CD14-positive monocyte (primary cell): ENCODE data around the gene CD36. TPM values are rescaled to one million over a fixed set of nuclear protein-coding genes. Genes with fewer than 3 reads are reported as not detected.

Experiments used
- DNase-seq, 3 donors: peaks; one replicate each; pipeline ENCODE4 v3.0.0-alpha.2; 2011 to 2022
- H2AFZ ChIP-seq: 2 replicates; pipeline ENCODE4 v1.6.0; 2012; ENCODE audit warnings: mild to moderate bottlenecking, low read depth, low read length, inconsistent platforms; ENCODE audit not compliant: insufficient read depth, poor library complexity, severe bottlenecking
- H3K27ac ChIP-seq, 2 donors: 1 replicate in 1 of 2; 2 replicates in 1 of 2; pipeline ENCODE4 v1.5.1; 2012 to 2013; ENCODE audit warnings: low read length in 2 of 2, control low read depth in 1 of 2, inconsistent platforms in 1 of 2, low read depth in 1 of 2, mild to moderate bottlenecking in 1 of 2
- H3K27me3 ChIP-seq, 2 donors: one replicate each; pipeline versions ENCODE4 v1.6.0 to v1.6.1; 2011 to 2013; ENCODE audit warnings: low read length in 2 of 2; ENCODE audit not compliant: control insufficient read depth in 2 of 2, insufficient read depth in 2 of 2
- H3K36me3 ChIP-seq, 2 donors: replicated peaks in 1 of 2; 1 replicate in 1 of 2; 2 replicates in 1 of 2; pipeline versions ENCODE4 v1.5.1 to v1.6.1; 2012 to 2013; ENCODE audit warnings: low read length in 2 of 2, control low read depth in 1 of 2, inconsistent platforms in 1 of 2, mild to moderate bottlenecking in 1 of 2; ENCODE audit not compliant: insufficient read depth in 2 of 2, control insufficient read depth in 1 of 2
- H3K4me1 ChIP-seq, 2 donors: 1 replicate in 1 of 2; 2 replicates in 1 of 2; pipeline versions ENCODE4 v1.5.1 to v1.6.1; 2012 to 2013; ENCODE audit warnings: low read length in 2 of 2, control low read depth in 1 of 2, inconsistent platforms in 1 of 2, mild to moderate bottlenecking in 1 of 2, moderate library complexity in 1 of 2; ENCODE audit not compliant: insufficient read depth in 2 of 2, control insufficient read depth in 1 of 2
- H3K4me2 ChIP-seq: replicated peaks from 2 replicates; pipeline ENCODE3; 2012; ENCODE audit warnings: low read length, moderate library complexity, mild to moderate bottlenecking; ENCODE audit not compliant: poor library complexity, severe bottlenecking; ENCODE audit errors: extremely low read depth
- H3K4me3 ChIP-seq, 3 experiments: fragments of 200-600 bp in 1 of 3; sonication (generic) in 1 of 3; replicated peaks in 1 of 3; 1 replicate in 2 of 3; 2 replicates in 1 of 3; pipeline ENCODE4 v1.5.1; 2011 to 2013; ENCODE audit warnings: low read length in 3 of 3, mild to moderate bottlenecking in 3 of 3, control low read depth in 2 of 3, low read depth in 2 of 3, inconsistent platforms in 1 of 3, moderate library complexity in 1 of 3
- H3K79me2 ChIP-seq: 2 replicates; pipeline ENCODE4 v1.6.0; 2012; ENCODE audit warnings: mild to moderate bottlenecking, control low read depth, inconsistent platforms, low read length, moderate library complexity; ENCODE audit not compliant: insufficient read depth
- H3K9ac ChIP-seq: 2 replicates; pipeline ENCODE4 v1.6.0; 2017; ENCODE audit warnings: low read length, mild to moderate bottlenecking; ENCODE audit not compliant: insufficient read depth, poor library complexity, severe bottlenecking
- H3K9me3 ChIP-seq, 2 donors: replicated peaks in 1 of 2; 1 replicate in 1 of 2; 2 replicates in 1 of 2; pipeline versions ENCODE4 v1.5.1 to v1.6.1; 2012 to 2013; ENCODE audit warnings: low read length in 2 of 2, control low read depth in 1 of 2; ENCODE audit not compliant: control insufficient read depth in 1 of 2, insufficient read depth in 1 of 2
- H4K20me1 ChIP-seq: 2 replicates; pipeline ENCODE4 v1.6.0; 2012; ENCODE audit warnings: mild to moderate bottlenecking, low read length, control low read depth, moderate library complexity; ENCODE audit not compliant: insufficient read depth
- H3K27ac Mint-ChIP-seq, 7 donors: one replicate each; pipeline ENCODE4 v1.8.0; 2020; ENCODE audit warnings: mild to moderate bottlenecking in 7 of 7, mixed read lengths in 7 of 7, moderate library complexity in 6 of 7, inconsistent platforms in 2 of 7
- H3K27me3 Mint-ChIP-seq, 3 donors: one replicate each; pipeline ENCODE4 v1.8.0; 2021 to 2022; ENCODE audit warnings: low read depth in 3 of 3, mild to moderate bottlenecking in 3 of 3, mixed read lengths in 3 of 3, moderate library complexity in 3 of 3, inconsistent platforms in 1 of 3
- H3K36me3 Mint-ChIP-seq, 2 donors: one replicate each; pipeline ENCODE4 v1.8.0; 2020; ENCODE audit warnings: mixed read lengths in 2 of 2, inconsistent platforms in 1 of 2, mild to moderate bottlenecking in 1 of 2
- H3K4me1 Mint-ChIP-seq: one replicate; pipeline ENCODE4 v1.8.0; 2020; ENCODE audit warnings: mild to moderate bottlenecking, mixed read lengths
- H3K4me3 Mint-ChIP-seq, 2 donors: one replicate each; pipeline ENCODE4 v1.8.0; 2020; ENCODE audit warnings: mild to moderate bottlenecking in 2 of 2, mixed read lengths in 2 of 2, moderate library complexity in 1 of 2
- H3K9me3 Mint-ChIP-seq, 7 donors: one replicate each; pipeline ENCODE4 v1.8.0; 2020 to 2022; ENCODE audit warnings: mixed read lengths in 7 of 7, mild to moderate bottlenecking in 6 of 7, moderate library complexity in 6 of 7, inconsistent platforms in 2 of 7
- WGBS: methylation state at CpG from one replicate; pipeline ENCODE4 v1.1.5; 2013; ENCODE audit warnings: missing lambda C conversion rate; ENCODE audit not compliant: insufficient coverage; 5-methylcytosine and 5-hydroxymethylcytosine counted together
- intact Hi-C, 2 donors: fragments of 100-400 bp; cut with micrococcal nuclease; formaldehyde crosslinking; loops; one replicate each; pipeline versions ENCODE4 v1.15.0 to v1.15.1; 2023
- polyA plus RNA-seq, 3 donors: library from polyadenylated mRNA; depleted of rRNA in 1 of 3; unstranded in 2 of 3; stranded (reverse) in 1 of 3; fragments of 300-500 nt in 2 of 3; fragments of >200 nt in 1 of 3; fragmentation: Illumina TruSeq in 2 of 3; gene quantifications; 1 replicate in 2 of 3; 2 replicates in 1 of 3; pipeline ENCODE4 v1.2.3, GENCODE V29; 2012 to 2021
- TF ChIP-seq, protein P1 (sequence below): fragments of 200-600 bp; IDR thresholded peaks from one replicate; pipeline ENCODE4 v1.8.0; 2022; ENCODE audit warnings: antibody characterized with exemption, mild to moderate bottlenecking

CD36 gene
- polyA plus RNA-seq, 3 donors = 735 to 1,210 (median 1,135) TPM

DNA sequence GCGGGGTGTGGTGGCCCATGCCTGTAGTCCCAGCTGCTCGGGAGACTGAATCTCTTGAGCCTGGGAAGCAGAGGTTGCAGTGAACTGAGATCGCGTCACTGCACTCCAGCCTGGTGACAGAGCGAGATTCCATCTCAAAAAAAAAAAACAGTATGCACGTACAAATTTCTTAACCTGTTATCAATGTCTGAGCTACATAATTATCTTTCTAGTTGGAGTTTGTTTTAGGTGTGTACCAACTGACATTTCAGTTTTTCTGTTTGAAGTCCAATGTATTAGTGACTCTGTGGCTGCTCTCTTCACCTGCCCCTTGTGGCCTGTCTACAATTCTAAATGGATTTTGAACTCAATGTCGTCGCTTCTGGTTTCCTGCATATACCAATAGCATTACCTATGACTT is 40.3 kb downstream of the CD36 start:
- H3K4me1 Mint-ChIP-seq = peaks cover 21% of the 10 kb centered on the region
- H3K27me3 ChIP-seq = no peaks in the 10 kb centered on the region
- no peaks in the 10 kb centered on the region for H3K9me3 ChIP-seq
- no peak overlapping the region for H3K4me3 Mint-ChIP-seq
- H4K20me1 ChIP-seq = peaks cover 75% of the 10 kb centered on the region
- no peaks in the 10 kb centered on the region for H3K79me2 ChIP-seq
- H3K36me3 Mint-ChIP-seq = peaks cover 49% of the 10 kb centered on the region in 2 donors
- no peak overlapping the region for H3K27ac ChIP-seq
- TF ChIP-seq, protein P1, sequence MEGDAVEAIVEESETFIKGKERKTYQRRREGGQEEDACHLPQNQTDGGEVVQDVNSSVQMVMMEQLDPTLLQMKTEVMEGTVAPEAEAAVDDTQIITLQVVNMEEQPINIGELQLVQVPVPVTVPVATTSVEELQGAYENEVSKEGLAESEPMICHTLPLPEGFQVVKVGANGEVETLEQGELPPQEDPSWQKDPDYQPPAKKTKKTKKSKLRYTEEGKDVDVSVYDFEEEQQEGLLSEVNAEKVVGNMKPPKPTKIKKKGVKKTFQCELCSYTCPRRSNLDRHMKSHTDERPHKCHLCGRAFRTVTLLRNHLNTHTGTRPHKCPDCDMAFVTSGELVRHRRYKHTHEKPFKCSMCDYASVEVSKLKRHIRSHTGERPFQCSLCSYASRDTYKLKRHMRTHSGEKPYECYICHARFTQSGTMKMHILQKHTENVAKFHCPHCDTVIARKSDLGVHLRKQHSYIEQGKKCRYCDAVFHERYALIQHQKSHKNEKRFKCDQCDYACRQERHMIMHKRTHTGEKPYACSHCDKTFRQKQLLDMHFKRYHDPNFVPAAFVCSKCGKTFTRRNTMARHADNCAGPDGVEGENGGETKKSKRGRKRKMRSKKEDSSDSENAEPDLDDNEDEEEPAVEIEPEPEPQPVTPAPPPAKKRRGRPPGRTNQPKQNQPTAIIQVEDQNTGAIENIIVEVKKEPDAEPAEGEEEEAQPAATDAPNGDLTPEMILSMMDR = no peak
- no peak for DNase-seq
- peaks cover 5 to 10% of the 10 kb centered on the region in 2 donors for H3K4me1 ChIP-seq
- no peaks in the 10 kb centered on the region for H3K27me3 Mint-ChIP-seq
- H3K36me3 ChIP-seq = peaks cover 52 to 53% of the 10 kb centered on the region in 2 donors
- no CpG with 5 or more reads among the region's 8 CpGs for WGBS
- H3K9ac ChIP-seq = no peak overlapping the region
- no peak overlapping the region for H3K4me2 ChIP-seq
- intact Hi-C loops = no loop called here
- H3K9me3 Mint-ChIP-seq = no peaks in the 10 kb centered on the region
- no peak overlapping the region for H2AFZ ChIP-seq
- peak overlapping the region in 4 of 7 donors; percentile 57 to 71 (median 61) for H3K27ac Mint-ChIP-seq
- H3K4me3 ChIP-seq = no peak overlapping the region

DNA sequence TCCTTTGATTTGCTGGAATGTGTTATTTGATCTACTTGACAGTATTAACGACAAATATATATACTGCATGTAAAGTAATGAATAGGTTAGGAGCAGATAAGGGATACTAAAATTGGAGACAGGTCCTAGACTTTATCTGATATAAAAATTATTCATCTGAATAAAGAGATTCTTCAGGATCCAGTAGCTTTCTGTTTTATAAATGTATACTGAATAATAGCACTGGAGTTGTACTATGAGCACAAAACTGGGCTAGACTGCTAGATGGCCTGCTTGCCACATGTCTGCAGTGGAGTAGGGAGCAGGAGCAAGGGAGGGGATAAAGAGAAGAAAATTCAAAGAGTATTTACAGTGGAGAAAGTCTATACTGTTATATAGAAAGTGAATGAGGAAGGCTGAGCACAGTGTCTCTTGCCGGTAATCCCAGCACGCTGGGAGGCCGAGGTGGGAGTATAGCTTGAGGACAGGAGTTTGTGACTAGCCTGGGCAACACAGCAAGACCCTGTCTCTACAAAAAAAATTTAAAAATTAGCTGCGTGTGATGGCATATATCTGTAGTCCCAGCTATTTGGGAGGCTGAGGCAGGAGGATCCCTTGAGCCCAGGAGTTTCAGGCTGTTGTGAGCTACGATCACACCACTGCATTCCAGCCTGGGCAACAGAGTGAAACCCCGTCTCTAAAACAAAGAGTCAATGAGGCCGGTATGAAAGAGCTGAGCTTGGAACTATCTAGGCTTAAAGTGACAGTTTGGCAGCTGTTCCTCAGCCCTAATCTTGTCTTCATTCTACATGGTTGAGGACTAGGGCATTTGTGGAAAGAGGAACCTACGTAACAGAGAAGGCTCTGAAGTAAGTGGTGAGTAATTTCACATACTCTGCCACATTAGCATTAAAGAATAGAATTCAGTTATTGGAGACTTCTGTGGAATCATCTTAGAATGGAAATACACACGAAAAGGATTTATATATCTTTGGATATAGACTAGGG is 41.8 kb downstream of the CD36 start:
- Mint-ChIP-seq H3K27me3 (no peaks in the 10 kb centered on the region), H3K9me3 (peaks cover 0 to 5% (median 0%) of the 10 kb centered on the region in 7 donors), H3K36me3 (peaks cover 37 to 38% of the 10 kb centered on the region in 2 donors), H3K27ac (peak overlapping the region; percentile 73 to 94 (median 90)), H3K4me3 (no peak overlapping the region), H3K4me1 (peaks cover 21% of the 10 kb centered on the region)
- 85% methylated on average over 6 of the region's 10 CpGs for WGBS
- Histone ChIP-seq H2AFZ (no peak overlapping the region), H4K20me1 (peaks cover 60% of the 10 kb centered on the region), H3K36me3 (peaks cover 36 to 38% of the 10 kb centered on the region in 2 donors), H3K9me3 (no peaks in the 10 kb centered on the region), H3K79me2 (no peaks in the 10 kb centered on the region), H3K4me1 (peaks cover 5 to 10% of the 10 kb centered on the region in 2 donors), H3K9ac (no peak overlapping the region), H3K27ac (peak overlapping the region; percentile 54 to 58), H3K4me3 (no peak overlapping the region), H3K27me3 (no peaks in the 10 kb centered on the region), H3K4me2 (no peak overlapping the region)
- peak; percentile 59 to 62 (median 62) for DNase-seq
- intact Hi-C loops = loop anchor here in 1 of 2 donors (10.0 kb wide), 1 partner anchor 235 kb away; the partner anchor contains the start of gene SEMA3C
- TF ChIP-seq, protein P1 = no peak
